Subcutaneous adipose tissue (tissue), 4 donors: ENCODE results near the gene RAB11FIP3. TPM values are rescaled to one million over a fixed set of nuclear protein-coding genes. Genes with fewer than 3 reads are reported as not detected.

Source experiments
- total RNA-seq, 4 donors: library from RNA; depleted of rRNA; stranded (reverse); fragments of >200 nt; gene quantifications; one replicate each; pipeline ENCODE4 v1.1.0, GENCODE V29; 2016
- TF ChIP-seq, protein P1 (sequence below): fragments of 450-650 bp; IDR thresholded peaks from one replicate; pipeline ENCODE4 v1.5.1; 2016; ENCODE audit warnings: low read depth, mild to moderate bottlenecking, control low read depth, antibody characterized with exemption, moderate library complexity

The RAB11FIP3 gene
- total RNA-seq, 4 donors from 2014 or later = 10.9 to 35.0 (median 21.0) TPM

DNA sequence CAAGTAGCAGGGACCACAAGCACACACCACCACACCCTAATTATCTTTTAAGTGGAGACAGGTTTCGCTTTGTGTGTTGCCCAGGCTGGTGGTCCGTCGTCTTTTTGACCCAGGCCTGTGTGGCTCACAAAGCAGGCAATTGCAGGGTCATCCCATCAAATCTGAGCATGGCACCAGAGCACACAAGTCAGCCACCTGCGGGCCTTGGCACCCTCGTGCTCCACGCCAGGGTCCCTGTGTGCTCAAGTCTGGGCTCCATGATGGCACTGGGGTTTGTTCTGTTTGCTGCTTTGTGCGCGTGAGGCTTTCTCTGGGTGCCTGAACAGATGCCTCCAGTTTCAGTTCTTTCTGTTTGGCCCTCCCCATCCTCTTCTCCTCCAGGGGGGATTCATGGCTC, 99.7 kb downstream of the RAB11FIP3 start:
- TF ChIP-seq, protein P1, sequence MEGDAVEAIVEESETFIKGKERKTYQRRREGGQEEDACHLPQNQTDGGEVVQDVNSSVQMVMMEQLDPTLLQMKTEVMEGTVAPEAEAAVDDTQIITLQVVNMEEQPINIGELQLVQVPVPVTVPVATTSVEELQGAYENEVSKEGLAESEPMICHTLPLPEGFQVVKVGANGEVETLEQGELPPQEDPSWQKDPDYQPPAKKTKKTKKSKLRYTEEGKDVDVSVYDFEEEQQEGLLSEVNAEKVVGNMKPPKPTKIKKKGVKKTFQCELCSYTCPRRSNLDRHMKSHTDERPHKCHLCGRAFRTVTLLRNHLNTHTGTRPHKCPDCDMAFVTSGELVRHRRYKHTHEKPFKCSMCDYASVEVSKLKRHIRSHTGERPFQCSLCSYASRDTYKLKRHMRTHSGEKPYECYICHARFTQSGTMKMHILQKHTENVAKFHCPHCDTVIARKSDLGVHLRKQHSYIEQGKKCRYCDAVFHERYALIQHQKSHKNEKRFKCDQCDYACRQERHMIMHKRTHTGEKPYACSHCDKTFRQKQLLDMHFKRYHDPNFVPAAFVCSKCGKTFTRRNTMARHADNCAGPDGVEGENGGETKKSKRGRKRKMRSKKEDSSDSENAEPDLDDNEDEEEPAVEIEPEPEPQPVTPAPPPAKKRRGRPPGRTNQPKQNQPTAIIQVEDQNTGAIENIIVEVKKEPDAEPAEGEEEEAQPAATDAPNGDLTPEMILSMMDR = no peak

DNA sequence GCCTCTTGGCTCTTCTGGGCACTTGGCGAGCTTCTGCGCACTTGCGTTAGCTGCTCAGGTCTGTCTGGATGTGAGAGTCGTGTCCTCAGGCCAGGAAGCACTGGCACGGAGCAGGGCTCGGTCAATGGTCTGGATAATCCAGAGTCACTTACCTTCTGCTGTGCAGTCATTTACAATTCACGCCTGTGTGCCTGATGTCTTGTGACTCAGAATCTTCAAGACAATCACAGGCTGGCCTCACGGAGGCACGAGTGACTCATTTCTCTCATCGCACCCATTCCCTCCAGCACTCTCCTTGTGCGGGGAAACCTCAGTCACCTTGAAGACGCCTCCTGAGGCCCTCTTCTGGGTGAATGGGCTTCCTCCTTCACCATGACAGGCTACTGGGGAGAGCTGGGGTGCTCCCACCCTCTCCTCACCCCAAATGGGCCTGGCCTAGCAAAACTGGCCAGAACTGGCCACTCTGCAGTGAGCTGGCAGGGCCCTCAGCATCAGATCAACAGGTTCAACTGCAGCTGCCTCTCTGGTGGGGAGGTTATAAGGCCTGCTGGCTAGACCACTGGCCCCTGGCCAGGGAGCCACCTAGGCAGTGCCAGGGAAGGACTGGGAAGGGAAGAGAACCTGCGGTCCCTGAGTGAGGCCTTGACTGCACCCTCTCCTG, 100.2 kb downstream of the RAB11FIP3 start:
- TF ChIP-seq, protein P1 = no peak

DNA sequence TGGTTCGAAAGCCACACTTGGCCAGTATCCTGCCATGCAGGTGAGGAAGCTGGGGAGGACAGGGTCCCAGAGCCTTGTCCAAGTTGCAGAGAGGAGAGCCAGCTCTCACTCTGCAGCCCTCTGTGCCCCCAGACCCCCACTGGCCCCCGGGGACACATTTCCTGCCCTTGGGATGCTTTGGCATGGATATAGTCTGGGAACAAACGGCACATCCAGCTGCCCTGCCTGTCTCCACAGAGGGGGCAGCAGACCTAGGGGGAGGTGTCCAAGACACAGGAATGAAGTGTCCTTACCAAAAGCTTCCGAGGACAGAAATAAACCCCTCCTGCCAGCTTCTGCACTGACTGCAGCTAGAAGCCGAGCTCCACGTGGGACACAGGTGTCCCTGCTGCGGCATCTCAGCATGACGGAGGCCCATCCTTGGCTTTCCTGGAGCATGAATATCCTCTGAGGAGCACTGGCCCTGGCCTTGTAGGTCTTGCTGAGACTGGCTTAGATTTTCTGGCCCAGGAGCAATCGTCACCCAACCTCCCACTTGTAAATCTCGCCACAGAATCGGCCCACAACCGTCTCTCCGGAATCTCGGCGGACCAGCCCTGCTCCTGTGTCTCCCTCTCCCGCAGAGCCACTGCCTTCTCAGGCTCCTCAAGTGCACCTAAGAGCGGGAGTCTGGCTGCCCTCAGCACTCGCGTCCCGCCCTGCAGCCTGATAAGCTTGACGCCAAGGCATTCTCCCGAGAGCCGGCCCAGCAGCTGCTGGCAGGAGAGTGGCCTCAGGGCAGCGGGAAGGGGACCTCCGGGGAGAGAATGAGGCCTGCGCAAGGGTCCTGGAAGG, 100.9 kb downstream of the RAB11FIP3 start:
- TF ChIP-seq, protein P1 = no peak

DNA sequence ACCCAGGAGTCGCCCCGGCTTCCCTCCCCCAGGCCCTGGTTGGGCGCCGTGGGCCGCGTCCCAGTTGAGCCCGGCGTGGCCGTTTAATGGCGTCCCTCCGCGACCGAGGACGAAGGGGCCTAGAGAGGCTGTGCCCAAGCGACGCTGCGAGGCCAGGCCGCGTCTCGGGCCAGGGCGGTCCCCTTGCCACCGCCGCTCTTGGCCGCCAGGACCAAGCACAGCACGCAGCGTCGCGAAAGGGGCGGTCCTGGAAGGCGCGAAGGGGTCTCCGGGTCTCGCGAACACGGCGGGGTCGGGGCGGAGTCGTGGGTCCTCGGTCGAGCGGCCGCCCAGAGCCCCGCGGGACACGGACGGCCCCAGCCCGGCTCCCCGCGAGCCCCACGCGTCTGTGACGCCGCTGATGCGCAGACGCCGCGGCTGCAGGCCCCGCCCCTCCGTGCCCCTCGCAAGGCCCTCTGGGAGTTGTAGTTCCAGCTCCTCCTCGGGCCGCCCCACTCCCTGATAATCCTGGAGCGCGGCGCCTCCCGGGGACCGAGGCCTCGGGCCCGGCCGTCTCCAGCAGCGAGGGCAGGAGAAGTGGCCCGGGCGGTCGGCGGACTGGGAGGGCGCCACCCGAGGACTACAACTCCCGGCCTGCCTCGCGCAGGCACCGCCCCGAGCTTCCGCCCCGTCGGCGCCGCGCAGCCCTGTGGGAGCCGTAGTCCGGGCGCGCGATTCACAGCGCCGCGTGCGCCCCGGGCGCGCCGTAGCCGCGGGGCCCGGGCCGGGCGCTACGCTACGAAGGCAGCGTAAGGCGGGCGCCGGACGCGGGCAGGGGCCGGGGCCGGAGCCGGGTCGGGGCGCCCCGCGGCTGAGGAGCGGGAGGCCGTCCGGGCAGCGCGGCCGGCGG, 101.8 kb downstream of the RAB11FIP3 start, which contains the start of gene CAPN15:
Gene CAPN15, plus strand, starts transcription at position 698 of the 889 bp plus-strand sequence. CDS start 19,127 bp downstream, outside the sequence.
- TF ChIP-seq, protein P1 = no peak

DNA sequence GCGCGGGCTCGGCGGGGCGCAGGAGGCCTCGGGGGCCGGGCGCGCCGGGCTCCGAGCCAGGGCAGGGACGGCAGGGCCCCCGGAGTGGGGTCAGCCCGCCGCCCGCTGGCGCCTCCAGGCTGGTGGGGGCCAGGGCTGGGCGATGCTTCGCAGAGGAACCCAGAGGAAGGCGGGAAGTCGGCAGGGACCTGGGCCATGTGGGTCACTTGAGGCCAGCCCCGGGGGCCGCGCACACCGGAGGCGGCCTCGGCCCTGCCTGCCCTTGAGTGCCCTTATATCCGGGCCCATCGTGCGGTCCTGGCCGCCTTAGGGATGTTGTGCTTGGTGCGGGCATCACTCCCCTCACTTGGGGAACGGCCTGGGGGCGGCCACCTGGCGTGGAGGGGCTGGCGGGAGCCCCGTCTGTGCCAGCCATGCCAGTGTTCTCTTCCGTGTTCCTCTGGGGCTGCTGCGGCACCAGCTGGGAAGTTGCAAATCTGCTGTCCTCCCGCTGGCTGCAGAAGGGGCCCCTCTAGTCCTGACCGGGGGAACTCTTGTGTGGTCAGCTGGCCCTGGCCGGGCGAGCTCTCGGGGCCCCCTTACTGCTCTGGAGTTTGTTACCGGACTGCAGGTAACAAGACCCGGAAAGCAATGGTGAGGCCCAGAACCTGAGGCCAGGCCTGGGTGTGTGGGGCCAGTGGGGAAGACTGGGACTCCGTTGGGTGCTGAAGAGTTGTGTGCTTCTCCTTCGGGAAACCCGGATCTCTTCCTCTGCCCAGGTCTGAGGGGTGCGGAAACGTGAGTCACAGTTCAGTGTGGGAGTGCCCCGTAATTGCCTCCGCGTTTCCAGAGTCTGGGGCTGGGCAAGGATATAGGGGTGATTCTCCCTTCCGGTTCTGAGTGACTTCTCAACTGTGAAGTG, 102.9 kb downstream of the RAB11FIP3 start:
- TF ChIP-seq, protein P1 = no peak

DNA sequence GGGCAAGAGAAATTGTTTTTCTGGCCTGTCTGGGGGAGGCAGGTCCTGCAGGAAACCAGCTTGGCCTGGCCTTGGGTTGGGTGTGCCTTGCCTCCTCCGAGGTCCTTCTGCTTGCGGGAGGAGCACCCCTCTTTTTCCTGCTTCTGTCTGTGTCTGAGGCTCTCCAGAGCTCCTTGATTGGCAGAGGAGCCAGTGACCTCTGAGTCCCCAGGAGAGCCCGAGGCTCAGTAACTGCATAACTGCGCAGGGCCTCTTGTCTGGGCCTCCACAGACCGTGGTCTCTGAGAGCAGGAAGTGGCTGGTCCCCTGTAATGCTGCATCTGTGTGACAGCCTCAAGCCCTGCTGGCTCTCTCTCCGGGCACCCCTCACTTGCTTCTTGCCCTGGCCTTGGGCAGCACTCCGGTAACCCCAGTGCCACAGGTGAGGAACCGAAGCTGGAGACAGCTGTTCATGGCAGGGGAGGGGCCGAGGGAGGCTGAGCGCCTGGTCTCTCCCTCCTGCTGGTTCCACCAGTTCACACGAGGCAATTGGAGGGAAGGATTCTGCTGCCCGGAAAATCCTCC, 103.6 kb downstream of the RAB11FIP3 start:
- TF ChIP-seq, protein P1 = no peak
